WERI-Rb-1 (cell line): ENCODE results near the gene EIF4E2.

Experiments
- DNase-seq: peaks from one replicate; pipeline ENCODE4 v3.0.0-alpha.2; 2020
- H3K27ac ChIP-seq: fragments of 250-450 bp; sonication (Bioruptor Pico); 2 replicates; pipeline ENCODE4 v1.5.1; 2020; ENCODE audit warnings: mild to moderate bottlenecking, moderate library complexity
- H3K27me3 ChIP-seq: fragments of 250-450 bp; sonication (Bioruptor Pico); 2 replicates; pipeline ENCODE4 v1.5.1; 2021; ENCODE audit warnings: mild to moderate bottlenecking, low read depth, moderate library complexity; ENCODE audit not compliant: insufficient read depth, severe bottlenecking
- H3K36me3 ChIP-seq: fragments of 250-450 bp; sonication (Bioruptor Pico); 2 replicates; pipeline ENCODE4 v1.5.1; 2020; ENCODE audit warnings: mild to moderate bottlenecking, moderate library complexity
- H3K4me3 ChIP-seq: 2 replicates; pipeline ENCODE4 v1.5.1; 2011; ENCODE audit warnings: low read depth, mild to moderate bottlenecking, control low read depth, low read length
- H3K9me3 ChIP-seq: fragments of 250-450 bp; sonication (Bioruptor Pico); 2 replicates; pipeline ENCODE4 v1.5.1; 2021; ENCODE audit warnings: mild to moderate bottlenecking, moderate library complexity; ENCODE audit not compliant: severe bottlenecking
- TF ChIP-seq, protein P1 (sequence below): IDR thresholded peaks from 2 replicates; pipeline ENCODE4 v1.5.1; 2011; ENCODE audit warnings: low read depth, mild to moderate bottlenecking, control low read depth, inconsistent platforms, low read length

EIF4E2 gene

DNA sequence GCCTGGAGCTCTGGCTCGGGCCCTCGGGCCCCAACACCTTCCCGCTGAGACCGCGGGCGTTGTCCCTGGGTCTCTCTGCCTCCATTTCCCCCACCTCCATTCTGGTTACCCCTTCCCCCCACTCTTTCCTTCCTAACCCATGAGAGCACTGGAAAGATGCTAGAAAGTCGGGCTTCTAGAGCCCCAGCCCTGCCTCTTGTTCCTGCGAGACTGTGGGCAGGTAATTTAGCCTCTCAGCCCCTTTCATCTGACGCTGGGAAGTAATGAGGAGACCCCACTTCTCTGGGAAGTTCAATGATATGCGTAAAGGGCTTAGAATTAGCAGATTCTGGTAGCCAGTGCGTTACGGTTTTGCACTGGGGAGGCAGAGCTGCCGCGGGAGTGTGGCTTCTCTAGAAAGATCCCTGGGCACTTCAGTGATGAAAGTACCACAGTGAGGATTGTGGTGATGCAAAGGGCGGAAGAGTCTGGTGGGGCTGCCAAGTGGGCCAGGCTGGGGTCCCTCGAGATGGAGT, 46.6 kb upstream of the EIF4E2 start:
- Histone ChIP-seq H3K27ac (no peak overlapping the region), H3K36me3 (no peaks in the 10 kb centered on the region), H3K9me3 (no peaks in the 10 kb centered on the region), H3K4me3 (no peak overlapping the region), H3K27me3 (no peaks in the 10 kb centered on the region)
- DNase-seq: no peak
- TF ChIP-seq, protein P1, sequence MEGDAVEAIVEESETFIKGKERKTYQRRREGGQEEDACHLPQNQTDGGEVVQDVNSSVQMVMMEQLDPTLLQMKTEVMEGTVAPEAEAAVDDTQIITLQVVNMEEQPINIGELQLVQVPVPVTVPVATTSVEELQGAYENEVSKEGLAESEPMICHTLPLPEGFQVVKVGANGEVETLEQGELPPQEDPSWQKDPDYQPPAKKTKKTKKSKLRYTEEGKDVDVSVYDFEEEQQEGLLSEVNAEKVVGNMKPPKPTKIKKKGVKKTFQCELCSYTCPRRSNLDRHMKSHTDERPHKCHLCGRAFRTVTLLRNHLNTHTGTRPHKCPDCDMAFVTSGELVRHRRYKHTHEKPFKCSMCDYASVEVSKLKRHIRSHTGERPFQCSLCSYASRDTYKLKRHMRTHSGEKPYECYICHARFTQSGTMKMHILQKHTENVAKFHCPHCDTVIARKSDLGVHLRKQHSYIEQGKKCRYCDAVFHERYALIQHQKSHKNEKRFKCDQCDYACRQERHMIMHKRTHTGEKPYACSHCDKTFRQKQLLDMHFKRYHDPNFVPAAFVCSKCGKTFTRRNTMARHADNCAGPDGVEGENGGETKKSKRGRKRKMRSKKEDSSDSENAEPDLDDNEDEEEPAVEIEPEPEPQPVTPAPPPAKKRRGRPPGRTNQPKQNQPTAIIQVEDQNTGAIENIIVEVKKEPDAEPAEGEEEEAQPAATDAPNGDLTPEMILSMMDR: no peak

- no peak overlapping the region for H3K27ac ChIP-seq
- TF ChIP-seq, protein P1: no peak
- DNase-seq: no peak
- no peaks in the 10 kb centered on the region for H3K27me3 ChIP-seq
- no peaks in the 10 kb centered on the region for H3K36me3 ChIP-seq
- H3K9me3 ChIP-seq: no peaks in the 10 kb centered on the region
- no peak overlapping the region for H3K4me3 ChIP-seq
These were observed 46.1 kb upstream of the EIF4E2 start for GRCh38 chr2:232504438-232504837.

DNA sequence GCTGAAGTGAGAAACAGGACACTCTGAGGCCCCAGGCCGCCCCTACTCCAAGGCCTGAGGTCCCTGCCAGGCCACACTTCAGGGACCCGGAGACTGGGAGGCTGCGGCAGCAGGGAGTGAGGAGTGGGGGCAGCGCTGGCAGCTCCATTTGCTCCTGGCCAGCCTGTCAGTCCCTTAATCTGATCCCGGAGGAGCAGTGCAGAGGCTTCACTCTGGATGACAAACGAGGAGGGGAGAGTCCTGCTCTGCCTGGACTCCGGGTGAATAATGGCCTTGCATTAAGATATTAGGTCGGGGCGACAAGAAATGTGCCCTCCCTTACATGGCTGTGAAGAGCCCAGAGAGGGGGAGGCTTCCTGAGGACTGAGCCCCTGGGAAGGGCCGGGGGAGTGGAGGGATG, 44.6 kb upstream of the EIF4E2 start:
- peak; percentile 86 for DNase-seq
- Histone ChIP-seq H3K27ac (peak overlapping the region; percentile 69), H3K9me3 (no peaks in the 10 kb centered on the region), H3K27me3 (no peaks in the 10 kb centered on the region), H3K36me3 (no peaks in the 10 kb centered on the region), H3K4me3 (peak overlapping the region; percentile 12; the same call in 1 of the 2 replicates)
- TF ChIP-seq, protein P1: no peak

DNA sequence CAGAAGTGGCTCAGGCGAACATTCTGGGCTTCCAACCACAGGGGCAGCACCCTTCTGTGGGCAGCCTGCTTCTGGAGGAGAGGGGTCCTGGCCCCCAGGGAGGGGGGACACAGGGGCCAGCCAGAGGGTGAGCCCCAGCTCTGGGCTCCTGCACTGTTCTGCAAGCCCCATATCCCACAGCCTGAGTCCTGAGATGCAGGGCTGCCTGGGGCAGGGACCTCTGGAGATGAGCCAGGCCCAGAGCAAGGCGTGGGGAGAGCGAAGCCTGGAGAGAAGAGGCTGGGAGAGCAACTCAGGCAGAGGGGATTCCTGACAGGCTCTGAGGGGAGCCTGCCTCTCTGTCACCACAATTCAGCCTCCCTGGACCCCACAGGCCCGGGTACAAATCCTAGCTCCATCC, 43.8 kb upstream of the EIF4E2 start:
- TF ChIP-seq, protein P1: no peak
- no peak for DNase-seq
- H3K36me3 ChIP-seq: no peaks in the 10 kb centered on the region
- H3K27me3 ChIP-seq: no peaks in the 10 kb centered on the region
- no peaks in the 10 kb centered on the region for H3K9me3 ChIP-seq
- no peak overlapping the region for H3K4me3 ChIP-seq
- H3K27ac ChIP-seq: peak overlapping the region; percentile 69

GRCh38 chr2:232508251-232508650, 42.2 kb upstream of the EIF4E2 start:
- H3K36me3 ChIP-seq: no peaks in the 10 kb centered on the region
- no peaks in the 10 kb centered on the region for H3K27me3 ChIP-seq
- no peak for DNase-seq
- TF ChIP-seq, protein P1: peak; percentile 24; the same call in 1 of the 2 replicates
- no peaks in the 10 kb centered on the region for H3K9me3 ChIP-seq
- no peak overlapping the region for H3K27ac ChIP-seq
- H3K4me3 ChIP-seq: no peak overlapping the region

GRCh38 chr2:232511336-232511890, 39.1 kb upstream of the EIF4E2 start:
- TF ChIP-seq, protein P1: no peak
- Histone ChIP-seq H3K27me3 (no peaks in the 10 kb centered on the region), H3K9me3 (no peaks in the 10 kb centered on the region), H3K27ac (peak overlapping the region; percentile 70), H3K4me3 (no peak overlapping the region), H3K36me3 (no peaks in the 10 kb centered on the region)
- peak; percentile 44 for DNase-seq
